ENCODE results near the gene DDX59.
"Not testable (repeated sequence)": the region's sequence is repeated elsewhere in the genome, so short reads cannot be mapped to it uniquely, and the experiment has no call there.

The DDX59 gene

DNA sequence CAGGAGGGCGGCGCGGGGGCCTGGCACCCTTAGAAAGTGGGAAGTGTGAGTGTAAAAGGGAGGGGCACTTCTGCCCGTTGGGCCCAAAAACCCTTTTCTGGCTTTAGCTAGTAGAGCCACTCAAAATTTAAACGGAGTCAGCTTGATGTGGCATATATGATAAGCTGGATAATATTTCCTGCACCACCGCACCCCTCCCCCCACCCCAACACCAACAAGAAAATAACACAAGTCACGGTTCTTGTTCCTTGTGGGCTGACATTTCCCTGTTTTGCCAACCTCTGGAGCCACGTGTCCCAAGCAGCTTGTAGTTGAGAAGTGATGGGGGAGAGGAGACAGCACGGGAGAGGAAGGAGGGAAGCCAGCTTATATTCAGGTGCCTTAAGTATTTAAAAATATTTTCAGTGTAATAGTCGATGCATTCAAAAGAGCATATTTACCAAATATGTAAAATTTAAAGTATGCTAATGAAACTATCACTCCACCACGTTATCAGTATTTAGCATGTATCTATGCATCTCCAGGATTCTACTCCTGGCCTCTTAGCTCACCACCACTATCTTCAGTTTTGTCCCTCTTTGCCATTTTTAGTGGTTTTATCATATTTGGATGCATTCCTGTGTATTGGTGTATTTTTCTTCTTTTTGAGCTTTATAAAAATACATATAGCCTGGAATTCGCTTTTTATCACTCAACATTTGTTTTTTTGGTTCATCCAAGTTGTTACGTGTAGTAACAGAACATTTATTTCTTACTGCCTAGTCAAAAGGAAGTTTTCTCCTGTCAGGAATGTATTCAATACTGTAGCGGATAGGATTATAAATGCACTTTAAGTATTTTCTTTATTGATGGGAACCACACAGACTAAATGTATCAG is 773 bp upstream of the DDX59 start:
- no peak for DNase-seq

- DNase-seq, result no peak
Measured at GRCh38 chr1:200668514-200669313, 993 bp downstream of the DDX59 start.

- DNase-seq, result no peak
Measured at GRCh38 chr1:200666309-200666708, 3.4 kb downstream of the DDX59 start.

- DNase-seq, result no peak
Measured at GRCh38 chr1:200665861-200666260, 3.8 kb downstream of the DDX59 start.

GRCh38 chr1:200660719-200661118 is 9.0 kb downstream of the DDX59 start:
- DNase-seq, result no peak

GRCh38 chr1:200659269-200659668 is 10.4 kb downstream of the DDX59 start:
- no peak for DNase-seq

GRCh38 chr1:200658037-200658818 is 11.5 kb downstream of the DDX59 start:
- DNase-seq, result no peak

DNA sequence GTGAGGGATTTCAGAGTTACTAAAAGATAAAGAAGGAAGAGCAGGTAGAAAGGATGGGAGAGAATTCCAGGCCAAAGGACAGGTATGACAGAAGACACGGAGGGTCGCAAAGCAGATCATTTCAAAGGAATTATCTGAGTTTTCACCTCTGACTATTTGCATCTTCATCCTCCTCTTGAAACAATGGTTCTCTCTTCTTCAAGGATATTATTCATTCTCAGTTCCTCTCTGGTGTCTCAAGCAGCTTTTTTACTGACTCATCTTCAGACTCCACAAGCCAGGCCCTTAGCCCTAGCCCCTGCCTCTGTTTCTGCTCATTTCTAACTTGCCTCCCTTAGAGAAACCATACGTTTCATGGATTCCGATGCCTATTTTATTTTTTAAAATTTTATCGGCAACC is 15.0 kb downstream of the DDX59 start:
- DNase-seq, result no peak

DNA sequence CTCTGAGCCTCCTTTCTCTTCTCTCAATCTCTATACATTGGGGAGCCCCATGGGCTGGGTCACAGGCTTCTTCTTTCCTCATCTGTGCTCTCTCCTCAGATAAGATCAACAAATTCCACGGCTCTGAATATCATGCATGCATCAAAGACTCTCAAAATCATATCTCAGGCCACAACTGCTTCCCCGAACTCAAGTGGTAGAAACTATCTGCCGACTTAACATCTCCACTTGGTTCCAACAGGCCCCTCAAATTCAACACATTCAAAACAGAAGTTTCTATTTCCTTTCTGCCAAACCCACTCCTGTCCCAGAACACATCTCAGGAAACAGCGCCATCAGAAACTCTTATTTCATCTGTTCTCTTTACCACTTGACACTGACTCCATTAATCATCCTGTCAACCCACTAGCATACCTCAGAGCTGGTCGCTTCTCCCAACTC is 16.7 kb downstream of the DDX59 start:
- DNase-seq, result no peak

- DNase-seq, result no peak
Measured at GRCh38 chr1:200652378-200652777, 17.3 kb downstream of the DDX59 start.

DNA sequence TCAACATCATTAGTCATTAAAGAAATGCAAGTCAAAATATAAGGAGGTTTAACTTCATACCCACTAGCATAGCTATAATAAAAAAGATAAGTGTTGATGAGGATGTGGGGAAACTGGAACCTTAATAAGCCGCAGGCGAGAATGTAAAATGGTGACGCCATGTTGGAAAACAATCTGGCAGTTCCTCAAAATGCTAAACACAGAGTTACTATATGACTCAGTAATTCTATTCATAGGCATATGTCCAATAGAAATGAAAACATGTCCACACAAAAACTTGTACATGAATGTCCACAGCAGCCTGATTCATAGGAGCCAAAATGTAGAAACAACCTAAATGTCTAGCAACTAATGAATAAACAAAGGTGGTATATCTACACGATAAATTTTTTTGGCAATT is 23.2 kb downstream of the DDX59 start:
- DNase-seq, result no peak

GRCh38 chr1:200644021-200644420 is 25.7 kb downstream of the DDX59 start:
- DNase-seq, result no peak

- DNase-seq, result no peak
Measured at GRCh38 chr1:200642481-200642880, 27.2 kb downstream of the DDX59 start.

DNA sequence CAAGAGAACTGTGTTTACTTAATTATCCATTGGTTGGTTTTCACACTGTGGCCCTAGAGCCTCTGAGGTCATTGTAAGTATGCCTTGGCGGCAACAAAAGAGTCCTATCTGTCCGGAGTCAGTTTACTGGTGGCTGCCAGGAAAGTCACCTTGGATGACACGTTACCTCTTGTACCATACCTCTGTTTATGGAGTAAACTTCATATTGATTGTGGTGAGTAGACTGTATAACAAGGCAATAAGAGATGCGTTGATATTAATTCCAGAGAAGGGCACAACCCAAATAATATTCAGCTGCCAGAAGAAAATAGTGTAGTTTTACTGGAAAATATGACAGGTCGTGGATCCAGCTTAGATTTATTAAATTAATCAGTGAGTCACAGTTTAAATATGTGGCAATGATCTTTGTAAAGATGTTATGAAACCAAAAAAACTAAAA is 28.7 kb downstream of the DDX59 start:
- no peak for DNase-seq

DNA sequence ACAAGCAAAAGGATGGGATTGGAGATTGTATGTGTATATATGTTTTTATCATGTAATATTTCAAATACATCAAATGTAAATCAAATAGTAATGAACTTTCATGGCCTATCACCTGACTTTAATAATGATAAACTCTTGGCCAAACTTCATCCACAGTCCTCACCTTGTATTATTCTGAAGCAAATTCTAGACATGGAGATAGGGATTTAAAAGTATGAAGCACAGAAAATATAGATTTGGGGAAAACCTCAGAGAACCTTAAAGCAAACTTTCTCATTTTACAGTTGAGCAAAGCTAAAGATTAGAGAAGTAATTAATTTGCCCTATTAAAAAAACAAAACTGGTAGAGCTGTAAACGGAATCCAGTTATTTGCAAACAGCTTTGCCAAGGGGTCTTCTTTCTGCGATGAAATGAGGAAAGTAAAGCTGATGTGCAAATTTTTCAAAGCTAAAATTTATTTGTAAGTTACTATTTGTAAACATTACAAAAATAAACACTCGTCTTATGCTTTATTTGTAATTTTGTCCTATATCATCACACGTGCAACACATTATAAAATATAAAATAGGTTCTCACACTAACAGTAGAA is 29.2 kb downstream of the DDX59 start:
- no peak for DNase-seq

- DNase-seq, result no peak
Measured at GRCh38 chr1:200638073-200638472, 31.6 kb downstream of the DDX59 start.

GRCh38 chr1:200636681-200637080 is 33.0 kb downstream of the DDX59 start:
- DNase-seq, result no peak

DNA sequence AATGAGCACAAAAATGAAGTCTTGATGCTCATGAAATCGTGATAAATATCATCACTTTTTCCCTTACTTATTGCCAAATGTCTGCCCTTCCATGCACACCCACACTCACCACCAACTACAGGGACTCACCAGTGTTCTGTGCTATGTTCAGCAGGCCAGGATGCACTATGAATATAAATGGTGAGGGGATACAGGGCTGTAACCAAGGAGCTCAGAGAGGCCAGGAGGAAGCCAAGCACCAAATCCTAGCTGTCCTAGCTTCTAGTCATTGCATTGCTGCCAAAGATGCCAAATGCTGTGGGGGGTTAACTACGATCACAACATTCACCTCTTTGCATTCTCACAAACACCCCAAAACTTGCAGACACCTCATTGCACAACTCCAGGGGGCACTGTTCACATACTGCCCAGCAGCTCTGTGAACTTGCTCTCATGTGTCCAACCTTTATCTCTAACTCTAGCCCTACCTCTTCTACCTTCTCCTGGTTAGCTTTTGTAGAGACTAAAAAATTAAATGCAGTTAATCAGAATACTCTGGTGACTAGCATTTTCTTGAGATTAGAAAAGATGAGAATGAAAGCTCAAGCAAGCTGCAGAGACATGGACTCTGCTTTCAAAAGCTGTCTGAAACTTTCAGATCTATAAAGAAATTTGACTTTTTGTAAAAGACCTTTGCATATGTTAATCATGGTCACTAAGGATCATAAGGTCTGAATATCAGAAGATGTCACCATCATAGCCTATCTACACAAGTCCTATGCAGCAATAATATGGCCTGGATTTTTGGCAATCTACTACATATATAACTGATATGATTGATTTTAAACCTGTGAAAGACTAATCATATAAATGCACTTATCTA is 35.2 kb downstream of the DDX59 start:
- no peak for DNase-seq

- DNase-seq, result no peak
Measured at GRCh38 chr1:200631375-200631774, 38.3 kb downstream of the DDX59 start.

GRCh38 chr1:200630515-200630899 is 39.2 kb downstream of the DDX59 start:
- not testable (repeated sequence) for DNase-seq

DNA sequence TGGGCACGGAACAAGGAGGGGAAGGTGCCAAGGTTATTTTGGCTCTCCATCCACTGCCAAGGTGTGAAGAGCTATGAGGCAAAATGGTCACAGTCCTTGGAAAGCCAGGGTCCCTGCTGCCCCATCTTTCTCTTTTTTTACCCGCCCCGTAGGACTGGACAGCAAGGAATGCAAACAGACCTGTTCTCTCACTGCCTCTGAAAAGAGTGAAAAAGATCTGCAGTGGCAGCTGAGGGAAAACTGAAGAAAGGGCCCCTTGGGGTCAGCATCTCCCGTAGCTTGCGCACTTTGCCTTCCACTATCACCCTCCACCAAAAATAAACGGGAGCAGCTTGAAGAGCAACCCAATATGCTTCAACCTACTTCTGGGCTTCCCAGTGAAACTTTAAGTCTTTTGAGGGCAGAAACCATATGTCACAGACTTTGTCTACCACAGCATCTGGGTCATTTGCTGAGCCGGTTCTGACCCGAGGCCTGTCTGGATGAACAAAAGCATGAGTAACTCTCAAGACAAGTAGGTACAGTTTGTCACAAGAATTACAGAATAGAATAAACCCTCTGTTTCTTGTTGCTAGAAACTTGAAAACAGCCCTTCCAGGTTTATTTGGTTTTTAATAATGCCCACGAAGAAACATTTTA is 39.7 kb downstream of the DDX59 start:
- no peak for DNase-seq

Measured in right forelimb (tissue), 1 donor.